ENCODE data around the gene LRRC52. TPM values are rescaled to one million over a fixed set of nuclear protein-coding genes. Genes with fewer than 3 reads are reported as not detected.

The LRRC52 gene
- total RNA-seq, 4 donors from 2014 or later = not detected

DNA sequence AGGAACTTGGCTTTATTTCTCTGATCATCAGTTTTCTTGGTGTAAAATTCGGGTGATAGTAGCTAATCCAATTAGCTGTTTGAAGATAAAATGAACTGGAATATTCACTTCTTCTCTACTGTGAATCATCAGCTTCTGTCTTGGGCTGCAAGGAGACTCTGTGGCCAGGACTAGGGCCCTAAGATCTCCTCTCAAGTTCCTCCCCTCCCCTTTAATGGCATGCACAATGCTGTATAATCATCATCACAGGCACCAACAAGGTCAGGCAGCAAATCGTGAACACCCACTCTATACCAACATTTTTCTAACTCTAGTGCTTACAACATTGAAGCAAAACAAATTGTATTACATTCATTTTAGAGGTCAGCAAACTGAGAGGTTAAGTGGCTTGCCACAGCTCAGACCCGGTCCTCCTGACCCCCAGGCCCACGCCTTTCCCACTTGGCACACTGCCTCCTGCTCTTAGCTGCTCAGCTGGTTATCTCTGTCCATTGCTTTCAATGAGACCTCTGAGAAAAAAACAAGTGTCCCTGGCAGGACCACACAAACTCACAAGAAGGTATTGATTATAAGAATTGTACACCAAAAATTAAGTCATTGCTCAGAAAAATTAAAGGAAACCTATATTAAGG is 31.8 kb downstream of the LRRC52 start:
- Histone ChIP-seq H3K27ac (no peak overlapping the region), H3K4me3 (no peak overlapping the region), H3K9me3 (no peaks in the 10 kb centered on the region), H3K27me3 (no peaks in the 10 kb centered on the region), H3K36me3 (no peaks in the 10 kb centered on the region), H3K4me1 (no peaks in the 10 kb centered on the region)
- DNase-seq = no peak
- TF ChIP-seq POLR2A (IDR thresholded peaks at IDR 0.05) (no peak), CTCF (IDR thresholded peaks at IDR 0.05) (no peak)

DNA sequence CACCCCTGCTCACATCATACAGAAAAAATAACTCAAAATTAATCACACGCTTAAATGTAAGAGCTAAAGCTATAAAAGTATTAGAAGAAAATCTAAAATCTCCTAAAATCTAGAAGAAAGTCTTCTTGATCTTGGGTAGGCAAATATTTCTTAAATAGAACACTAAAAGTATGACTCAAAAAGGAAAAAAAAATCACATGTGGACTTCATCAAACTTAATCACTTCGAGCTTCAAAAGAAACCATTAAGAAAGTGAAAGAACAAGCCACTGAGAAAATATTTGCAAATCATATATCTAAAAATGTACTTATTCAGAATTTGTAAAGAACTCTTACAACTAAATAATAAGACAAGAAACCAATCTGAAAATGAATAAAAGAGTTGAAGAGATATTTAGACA is 32.7 kb downstream of the LRRC52 start:
- H3K27me3 ChIP-seq = no peaks in the 10 kb centered on the region
- TF ChIP-seq CTCF (IDR thresholded peaks at IDR 0.05) (no peak), POLR2A (IDR thresholded peaks at IDR 0.05) (no peak)
- no peak for DNase-seq

DNA sequence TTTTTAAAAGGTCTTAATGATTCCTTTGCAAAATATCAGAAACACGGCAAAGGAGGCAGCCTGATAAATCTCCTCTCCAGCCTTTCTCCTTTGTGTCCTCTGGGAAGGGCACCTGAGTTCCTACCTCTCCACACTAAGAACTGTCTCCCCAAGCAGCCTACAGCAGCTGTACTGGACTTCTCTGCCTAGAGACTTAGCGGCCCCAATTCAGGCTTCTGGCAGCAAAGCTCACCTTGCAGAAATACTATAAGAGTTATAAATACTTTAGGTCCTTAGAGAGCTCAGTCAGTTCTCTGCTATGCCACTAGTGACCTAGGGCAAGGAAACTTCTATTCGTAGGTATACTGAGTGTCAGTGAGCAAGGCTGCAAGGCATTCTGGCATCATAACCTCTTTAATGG is 33.9 kb downstream of the LRRC52 start:
- Histone ChIP-seq H3K4me3 (no peak overlapping the region), H3K36me3 (no peaks in the 10 kb centered on the region), H3K9me3 (no peaks in the 10 kb centered on the region), H3K4me1 (no peaks in the 10 kb centered on the region), H3K27ac (no peak overlapping the region), H3K27me3 (no peaks in the 10 kb centered on the region)
- TF ChIP-seq CTCF (IDR thresholded peaks at IDR 0.05) = no peak
- TF ChIP-seq POLR2A (IDR thresholded peaks at IDR 0.05) = no peak
- DNase-seq = no peak

More for the DNA sequence above, 32.7 kb downstream of the LRRC52 start:
- no peak overlapping the region for H3K4me3 ChIP-seq
- H3K9me3 ChIP-seq = no peaks in the 10 kb centered on the region
- no peaks in the 10 kb centered on the region for H3K4me1 ChIP-seq
- no peaks in the 10 kb centered on the region for H3K36me3 ChIP-seq
- H3K27ac ChIP-seq = no peak overlapping the region

DNA sequence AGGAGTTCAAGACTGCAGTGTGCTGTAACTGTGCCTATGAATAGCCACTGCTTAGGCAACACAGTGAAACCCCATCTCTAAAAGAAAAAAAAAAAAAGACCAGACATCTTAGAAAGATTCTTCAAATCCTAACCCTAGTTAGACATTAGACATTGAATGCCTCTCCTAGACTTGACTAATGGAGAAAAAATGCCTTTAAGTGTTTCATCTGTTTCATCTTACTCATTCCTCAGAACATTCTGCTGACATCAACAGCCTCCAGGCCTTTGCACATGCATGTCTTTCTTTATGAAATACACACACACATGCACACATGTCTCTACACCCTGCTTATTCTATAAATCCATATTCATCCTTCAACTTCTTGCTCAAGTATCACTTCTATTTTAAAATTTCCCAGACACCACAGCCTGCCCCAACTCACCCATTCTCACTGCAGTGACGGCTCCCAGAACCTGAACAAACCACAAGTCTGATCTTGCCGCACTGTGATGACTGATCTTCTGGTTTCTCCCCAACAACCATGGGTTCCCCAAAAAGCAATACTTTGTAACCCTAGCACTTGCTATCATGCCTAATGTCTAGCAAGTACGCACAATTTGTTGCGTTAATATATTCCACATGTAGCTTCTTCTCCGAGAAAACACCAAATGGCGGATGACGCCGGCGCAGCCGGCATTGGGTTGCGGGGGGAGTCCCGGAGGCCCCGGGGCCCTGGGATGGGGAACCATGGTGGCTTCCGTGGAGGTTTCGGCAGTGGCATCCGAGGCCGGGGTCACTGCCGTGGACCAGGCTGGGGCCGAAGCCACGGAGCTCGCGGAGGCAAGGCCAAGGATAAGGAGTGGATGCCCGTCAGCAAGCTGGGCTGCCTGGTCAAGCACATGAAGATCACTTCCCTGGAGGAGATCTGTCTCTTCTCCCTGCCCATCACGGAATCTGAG is 37.4 kb downstream of the LRRC52 start:
- no peaks in the 10 kb centered on the region for H3K27me3 ChIP-seq
- H3K4me3 ChIP-seq = no peak overlapping the region
- DNase-seq = no peak
- TF ChIP-seq POLR2A (IDR thresholded peaks at IDR 0.05) (no peak), CTCF (IDR thresholded peaks at IDR 0.05) (no peak)
- H3K27ac ChIP-seq = no peak overlapping the region
- H3K4me1 ChIP-seq = no peaks in the 10 kb centered on the region
- no peaks in the 10 kb centered on the region for H3K36me3 ChIP-seq
- no peaks in the 10 kb centered on the region for H3K9me3 ChIP-seq

GRCh38 chr1:165581926-165582325 is 38.1 kb downstream of the LRRC52 start:
- TF ChIP-seq CTCF (IDR thresholded peaks at IDR 0.05) (no peak), POLR2A (IDR thresholded peaks at IDR 0.05) (no peak)
- Histone ChIP-seq H3K4me1 (no peaks in the 10 kb centered on the region), H3K36me3 (no peaks in the 10 kb centered on the region), H3K27ac (no peak overlapping the region), H3K4me3 (no peak overlapping the region), H3K9me3 (no peaks in the 10 kb centered on the region), H3K27me3 (no peaks in the 10 kb centered on the region)
- DNase-seq = no peak

Data from Peyer's patch (tissue), 4 donors.